HCT116 (cell line): ENCODE data around the gene ZBTB6. TPM values are rescaled to one million over a fixed set of nuclear protein-coding genes. Genes with fewer than 3 reads are reported as not detected.

ENCODE experiments used
- ATAC-seq: fragments of 200-7000 bp; cut with Tn5 transposase; 2 replicates; pipeline ENCODE4 v1.9.1; 2020; ENCODE audit warnings: mild to moderate bottlenecking, moderate library complexity
- BruUV-seq: library from RNA; stranded (reverse); fragments of 400-500 nt; replicated peaks from 2 replicates; lab custom pipeline; 2021; lab: Mats Ljungman, UMichigan
- CTCF ChIA-PET: fragments of 300-600 bp; sonication (Branson Sonifier 250); formaldehyde crosslinking; loops from one replicate; lab custom pipeline; 2021; ENCODE audit warnings: antibody characterized with exemption; lab: Charles Lee
- POLR2A ChIA-PET: fragments of 300-600, 350-600 bp; sonication (Branson Sonifier 250); formaldehyde crosslinking; loops from one replicate; lab custom pipeline; 2021; ENCODE audit warnings: antibody characterized with exemption; lab: Charles Lee
- RAD21 ChIA-PET, 2 experiments: fragments of 300-600 bp; sonication (Branson Sonifier 250); formaldehyde crosslinking; loops; one replicate each; lab custom pipeline; 2023; ENCODE audit warnings: low total read pairs in 2 of 2; ENCODE audit not compliant: uncharacterized antibody in 2 of 2, unreplicated experiment in 2 of 2, low non-redundant PET in 1 of 2; lab: Charles Lee
- DNase-seq: peaks from one replicate; pipeline ENCODE4 v3.0.0-alpha.2; 2010; ENCODE audit warnings: low read depth, low spot score
- H2AFZ ChIP-seq: fragments of 200-600 bp; shearing (Covaris generic), sonication (generic); 2 replicates; pipeline ENCODE4 v1.6.1; 2017; ENCODE audit warnings: low read depth, mixed run types, mixed read lengths, antibody characterized with exemption, low read length; ENCODE audit not compliant: poor library complexity, severe bottlenecking
- H3K27ac ChIP-seq: 2 replicates; pipeline ENCODE4 v1.5.1; 2012; ENCODE audit warnings: low read depth, low read length
- H3K27me3 ChIP-seq: fragments of 200-600 bp; sonication (generic); 2 replicates; pipeline ENCODE4 v1.6.1; 2016; ENCODE audit warnings: mixed run types, low read length, mixed read lengths; ENCODE audit not compliant: insufficient read depth
- H3K36me3 ChIP-seq, 2 experiments: fragments of 200-500 bp in 1 of 2; fragments of 200-600 bp in 1 of 2; sonication (Bioruptor generic) in 1 of 2; sonication (generic) in 1 of 2; 2 replicates each; pipeline versions ENCODE4 v1.5.1 to v1.6.1; 2014 to 2016; ENCODE audit warnings: low read length in 2 of 2, inconsistent platforms in 1 of 2, mixed read lengths in 1 of 2, mixed run types in 1 of 2; ENCODE audit not compliant: insufficient read depth in 2 of 2, control insufficient read depth in 1 of 2
- H3K4me1 ChIP-seq, 2 experiments: fragments of 200-600 bp in 1 of 2; sonication (generic) in 1 of 2; 2 replicates each; pipeline versions ENCODE4 v1.5.1 to v1.6.1; 2012 to 2017; ENCODE audit warnings: low read length in 2 of 2, inconsistent platforms in 1 of 2, mild to moderate bottlenecking in 1 of 2, mixed read lengths in 1 of 2, mixed run types in 1 of 2, moderate library complexity in 1 of 2; ENCODE audit not compliant: insufficient read depth in 2 of 2, control insufficient read depth in 1 of 2
- H3K4me2 ChIP-seq: fragments of 200-600 bp; sonication (generic); 2 replicates; pipeline ENCODE4 v1.6.1; 2017; ENCODE audit warnings: mixed run types, low read length, mixed read lengths
- H3K4me3 ChIP-seq, 2 experiments: fragments of 200-600 bp in 1 of 2; sonication (generic) in 1 of 2; replicated peaks in 1 of 2; 2 replicates each; pipeline ENCODE4 v1.5.1; 2011 to 2016; ENCODE audit warnings: low read length in 2 of 2, control low read depth in 1 of 2, low read depth in 1 of 2, mild to moderate bottlenecking in 1 of 2, mixed read lengths in 1 of 2, mixed run types in 1 of 2
- H3K79me2 ChIP-seq: fragments of 200-600 bp; sonication (generic); 2 replicates; pipeline ENCODE4 v1.6.1; 2017; ENCODE audit warnings: mild to moderate bottlenecking, mixed run types, low read length, moderate library complexity, mixed read lengths; ENCODE audit not compliant: insufficient read depth
- H3K9ac ChIP-seq: fragments of 200-600 bp; sonication (generic); 2 replicates; pipeline ENCODE4 v1.6.1; 2016; ENCODE audit warnings: low read length, mixed read lengths
- H3K9me2 ChIP-seq: fragments of 200-600 bp; sonication (generic), shearing (Covaris generic); 2 replicates; pipeline ENCODE4 v1.6.1; 2017; ENCODE audit warnings: mixed run types, mild to moderate bottlenecking, moderate library complexity; ENCODE audit not compliant: insufficient read depth
- H3K9me3 ChIP-seq, 2 experiments: fragments of 200-500 bp in 1 of 2; fragments of 200-600 bp in 1 of 2; sonication (Bioruptor generic) in 1 of 2; sonication (generic) in 1 of 2; 2 replicates each; pipeline ENCODE4 v1.6.1; 2014 to 2017; ENCODE audit warnings: low read length in 2 of 2, mixed read lengths in 2 of 2, inconsistent platforms in 1 of 2, low read depth in 1 of 2, mild to moderate bottlenecking in 1 of 2, mixed run types in 1 of 2, moderate library complexity in 1 of 2; ENCODE audit not compliant: control insufficient read depth in 1 of 2, insufficient read depth in 1 of 2
- H4K20me1 ChIP-seq: fragments of 200-600 bp; sonication (generic), shearing (Covaris generic); 2 replicates; pipeline ENCODE4 v1.6.1; 2017; ENCODE audit warnings: mixed run types, mild to moderate bottlenecking, moderate library complexity; ENCODE audit not compliant: insufficient read depth
- CBX3 ChIP-seq: IDR thresholded peaks from 2 replicates; pipeline ENCODE4 v1.6.1; 2012; ENCODE audit warnings: low read depth
- CTCF ChIP-seq, 3 experiments: fragments of 200-600 bp in 1 of 3; sonication (generic) in 1 of 3; IDR thresholded peaks in 2 of 3; conservative IDR thresholded peaks in 1 of 3; 2 replicates each; pipeline ENCODE4 v1.5.1; 2012 to 2017; ENCODE audit warnings: low read depth in 2 of 3, low read length in 2 of 3, antibody characterized with exemption in 1 of 3, borderline replicate concordance in 1 of 3, control low read depth in 1 of 3, mild to moderate bottlenecking in 1 of 3, mixed read lengths in 1 of 3, mixed run types in 1 of 3, moderate library complexity in 1 of 3; ENCODE audit not compliant: insufficient read depth in 1 of 3
- EGR1 ChIP-seq: IDR thresholded peaks from 2 replicates; pipeline ENCODE4 v1.6.1; 2012; ENCODE audit warnings: low read depth
- POLR2A ChIP-seq: IDR thresholded peaks from 2 replicates; pipeline ENCODE4 v1.7.0; 2011; ENCODE audit warnings: borderline replicate concordance; ENCODE audit not compliant: insufficient read depth, insufficient read length; ENCODE audit errors: extremely low read depth
- POLR2AphosphoS5 ChIP-seq: IDR thresholded peaks from 2 replicates; pipeline ENCODE4 v1.6.1; 2011; ENCODE audit warnings: mild to moderate bottlenecking, low read depth, low read length, moderate library complexity
- RAD21 ChIP-seq: IDR thresholded peaks from 2 replicates; pipeline ENCODE4 v1.6.1; 2012; ENCODE audit warnings: low read depth, mild to moderate bottlenecking
- SP1 ChIP-seq: IDR thresholded peaks from 2 replicates; pipeline ENCODE4 v1.6.1; 2012; ENCODE audit warnings: low read depth
- ZBTB33 ChIP-seq: IDR thresholded peaks from 2 replicates; pipeline ENCODE4 v1.6.1; 2011; ENCODE audit warnings: mild to moderate bottlenecking, low read length, moderate library complexity; ENCODE audit not compliant: insufficient replicate concordance; ENCODE audit errors: extremely low read depth
- ZNF274 ChIP-seq: fragments of 200-500 bp; sonication (Bioruptor generic); IDR thresholded peaks from 2 replicates; pipeline ENCODE4 v1.6.1; 2014; ENCODE audit warnings: mild to moderate bottlenecking, low read depth, low read length, inconsistent platforms
- intact Hi-C: fragments of 100-400 bp; cut with micrococcal nuclease; formaldehyde crosslinking; loops from 2 replicates; pipeline ENCODE4 v1.10.0; 2022
- total RNA-seq: library from RNA; stranded (reverse); gene quantifications from one replicate; pipeline ENCODE4 v1.2.1, GENCODE V29; 2021; ENCODE audit not compliant: unreplicated experiment

ZBTB6 gene
- total RNA-seq, 1 experiment from 2014 or later, result 12.3 TPM

GRCh38 chr9:122865300-122865699 is 47.8 kb downstream of the ZBTB6 start:
- Histone ChIP-seq H3K27me3 (no peaks in the 10 kb centered on the region), H3K27ac (no peak overlapping the region), H3K79me2 (no peaks in the 10 kb centered on the region), H4K20me1 (no peaks in the 10 kb centered on the region), H3K4me3 (no peak overlapping the region), H3K36me3 (peaks cover 7 to 8% of the 10 kb centered on the region in 2 experiments; a peak in 3 of 4 replicates), H3K9me2 (no peaks in the 10 kb centered on the region), H3K9me3 (no peaks in the 10 kb centered on the region), H3K4me1 (no peaks in the 10 kb centered on the region), H3K9ac (no peak overlapping the region), H2AFZ (no peak overlapping the region), H3K4me2 (no peak overlapping the region)
- ChIA-PET CTCF (no interaction called here), POLR2A (no interaction called here), RAD21 (no interaction called here)
- no peak for TF ChIP-seq POLR2AphosphoS5
- TF ChIP-seq SP1, result no peak
- TF ChIP-seq CBX3, result no peak
- no peak for TF ChIP-seq RAD21
- no peak for TF ChIP-seq ZBTB33
- no peak for TF ChIP-seq ZNF274
- no peak for TF ChIP-seq POLR2A
- ATAC-seq (no peak), DNase-seq (no peak)
- intact Hi-C loops, result no loop called here
- no TSS peak for BruUV-seq

- Histone ChIP-seq H3K27ac (no peak overlapping the region), H3K9ac (no peak overlapping the region), H3K4me2 (no peak overlapping the region), H2AFZ (no peak overlapping the region), H3K9me3 (no peaks in the 10 kb centered on the region), H3K36me3 (peaks cover 12 to 13% of the 10 kb centered on the region in 2 experiments), H3K4me1 (no peaks in the 10 kb centered on the region), H3K27me3 (no peaks in the 10 kb centered on the region), H4K20me1 (no peaks in the 10 kb centered on the region), H3K4me3 (no peak overlapping the region), H3K79me2 (no peaks in the 10 kb centered on the region)
- BruUV-seq, result no TSS peak
- RAD21 ChIA-PET, result no interaction called here
- no peak for DNase-seq
- TF ChIP-seq EGR1 (no peak), CTCF (IDR thresholded peaks at IDR 0.05 in 2 of 3, conservative IDR thresholded peaks at IDR 0.05 in 1 of 3; ENCODE audit: borderline replicate concordance in 1 of 3, insufficient read depth in 1 of 3, low read depth in 2 of 3, low read length in 2 of 3) (no peak)
- TF ChIP-seq, all 23 proteins: peak for 0
- ATAC-seq, result no peak
- intact Hi-C loops, result no loop called here
- ChIA-PET CTCF (no interaction called here), POLR2A (no interaction called here)
- no peaks in the 10 kb centered on the region for H3K9me2 ChIP-seq
These were observed 49.7 kb downstream of the ZBTB6 start for GRCh38 chr9:122863407-122863806.
